ENCODE results near the gene BMS1.

- TF ChIP-seq CTCF (IDR thresholded peaks at IDR 0.05; ENCODE audit: insufficient read depth, low read length) = no peak
- TF ChIP-seq POLR2AphosphoS5 (IDR thresholded peaks at IDR 0.05; ENCODE audit: low read depth) = no peak
- TF ChIP-seq GABPA (IDR thresholded peaks at IDR 0.05; ENCODE audit: low read depth) = no peak
- no peak for TF ChIP-seq REST (IDR thresholded peaks at IDR 0.05; ENCODE audit: insufficient replicate concordance, low read depth)
- TF ChIP-seq SPI1 (IDR thresholded peaks at IDR 0.05; ENCODE audit: borderline replicate concordance, low read depth) = no peak
Observed at GRCh38 chr10:42879380-42880254, 97.0 kb downstream of the BMS1 start.
